Heart left ventricle (tissue), 16 donors: ENCODE data around the gene NUP88. TPM values are rescaled to one million over a fixed set of nuclear protein-coding genes. Genes with fewer than 3 reads are reported as not detected.

Experiments
- ATAC-seq, 4 donors: fragments of 200-7000 bp; cut with Tn5 transposase; one replicate each; pipeline ENCODE4 v1.9.1; 2020 to 2022; ENCODE audit warnings: moderate library complexity in 4 of 4, mild to moderate bottlenecking in 3 of 4, moderate number of reproducible peaks in 1 of 4
- DNase-seq, 5 donors: peaks; one replicate each; pipeline ENCODE4 v3.0.0-alpha.2; 2020
- H3K27ac ChIP-seq, 12 donors: fragments of 200-600 bp; sonication (generic) in 4 of 12; one replicate each; pipeline versions ENCODE4 v1.5.0 to v1.8.0; 2016 to 2022; ENCODE audit warnings: mild to moderate bottlenecking in 2 of 12
- H3K27me3 ChIP-seq, 9 donors: fragments of 200-600 bp; sonication (generic) in 2 of 9; one replicate each; pipeline versions ENCODE4 v1.5.1 to v1.8.0; 2016 to 2022; ENCODE audit warnings: mild to moderate bottlenecking in 3 of 9
- H3K36me3 ChIP-seq, 9 donors: fragments of 200-600 bp; sonication (generic) in 2 of 9; one replicate each; pipeline versions ENCODE4 v1.5.0 to v1.8.0; 2018 to 2022; ENCODE audit warnings: mild to moderate bottlenecking in 2 of 9
- H3K4me1 ChIP-seq, 12 donors: fragments of 200-600 bp; sonication (generic) in 4 of 12; one replicate each; pipeline versions ENCODE4 v1.5.0 to v1.8.0; 2016 to 2022; ENCODE audit warnings: mild to moderate bottlenecking in 3 of 12
- H3K4me3 ChIP-seq, 12 donors: fragments of 200-600 bp; sonication (generic) in 4 of 12; one replicate each; pipeline versions ENCODE4 v1.5.0 to v1.8.0; 2017 to 2022; ENCODE audit warnings: mild to moderate bottlenecking in 9 of 12, moderate library complexity in 4 of 12
- H3K9me3 ChIP-seq, 12 donors: fragments of 200-600 bp; sonication (generic) in 4 of 12; one replicate each; pipeline versions ENCODE4 v1.5.0 to v1.8.0; 2016 to 2022; ENCODE audit warnings: mild to moderate bottlenecking in 1 of 12
- CTCF ChIP-seq, 12 donors: fragments of 200-600 bp; sonication (generic) in 4 of 12; IDR thresholded peaks; one replicate each; pipeline versions ENCODE4 v1.5.0 to v1.8.0; 2018 to 2022; ENCODE audit warnings: antibody characterized with exemption in 12 of 12, mild to moderate bottlenecking in 5 of 12
- POLR2A ChIP-seq, 2 donors: fragments of 450-650 bp; IDR thresholded peaks; one replicate each; pipeline ENCODE4 v1.6.1; 2017; ENCODE audit warnings: antibody characterized with exemption in 2 of 2, mild to moderate bottlenecking in 2 of 2, moderate library complexity in 2 of 2
- WGBS, 4 donors: extraction: QIAGEN DNeasy Blood & Tissue Kit in 2 of 4; methylation state at CpG; one replicate each; pipeline versions ENCODE4 v1.1.5 to v1.1.7; 2013 to 2018; 5-methylcytosine and 5-hydroxymethylcytosine counted together
- intact Hi-C, 10 donors: fragments of 100-400 bp; cut with DNase I; formaldehyde crosslinking; loops; one replicate each; pipeline versions ENCODE4 v1.11.1 to v1.14.2; 2022
- polyA plus RNA-seq, 2 donors: library from polyadenylated mRNA; stranded (reverse); fragments of 200-250 nt; gene quantifications; one replicate each; pipeline ENCODE4 v1.2.3, GENCODE V29; 2013
- total RNA-seq, 9 donors: library from RNA; depleted of rRNA in 2 of 9; stranded (reverse); fragments of >200 nt in 2 of 9; fragmentation: NEBNext Ultra II Directional in 3 of 9; extraction: Animal tissue kit (Norgen Biotek cat#: 25700) in 3 of 9; gene quantifications; one replicate each; pipeline versions ENCODE4 v1.1.0 to v1.2.4, GENCODE V29; 2016 to 2023
- donor health status: ischemic (EF 13 %, LVEDD 7.1; RV severe dilation, severe dysfunction).
- donor health status: healthy with polysubstance abuse.
- donor health status: DM: no; HTN: yes; CAD: no.
- donor health status: DM: no; HTN: no; CAD: no.
- donor health status: ischemic (EF 25% LVEDD 6.9; RV normal size, moderate dysfunction).
- donor health status: ischemic (EF 25% LVEDD 5.7; RV mildly dilated, moderate dysfunction).
- donor health status: healthy.
- donor health status: DM: yes; HTN: yes; CAD: no.
- donor health status: ischemic (EF 35%, LVEDD 5.7; RV mildly dilated, moderate dysfunction).
- donor health status: nonischemic (EF 11% LVEDD 7.7; RV severe dilation, severe dysfunction).
- donor health status: DM: yes; HTN: yes; CAD: no.
- donor health status: PGD.
- donor health status: ischemic (EF 29% LVEDD 5.4; RV normal size, mild dysfunction).
- donor health status: nonischemic (EF 23%, LVEDD 6.1; RV moderate dilation, normal function).

The NUP88 gene
- total and polyA plus RNA-seq, 11 donors: 27.5 to 69.6 (median 40.6) TPM

- peaks cover 0 to 92% (median 79%) of the 10 kb centered on the region in 9 donors for H3K36me3 ChIP-seq
- TF ChIP-seq POLR2A (IDR thresholded peaks at IDR 0.05) (no peak), CTCF (IDR thresholded peaks at IDR 0.05) (no peak)
- ATAC-seq (peak in 2 of 4 donors; percentile 50 to 66), DNase-seq (no peak)
- no peak overlapping the region for H3K27ac ChIP-seq
- no peaks in the 10 kb centered on the region for H3K9me3 ChIP-seq
- no peak overlapping the region for H3K4me3 ChIP-seq
- intact Hi-C loops: no loop called here
- no peaks in the 10 kb centered on the region for H3K27me3 ChIP-seq
- WGBS, 4 donors: 78 to 89% (median 80%) methylated on average over 4 of the region's 4 CpGs
- H3K4me1 ChIP-seq: peaks cover 5 to 29% (median 16%) of the 10 kb centered on the region in 12 donors
Measured at GRCh38 chr17:5413682-5414081, 5.8 kb downstream of the NUP88 start.

- DNase-seq (no peak), ATAC-seq (no peak)
- H3K9me3 ChIP-seq: no peaks in the 10 kb centered on the region
- peaks cover 0 to 12% (median 0%) of the 10 kb centered on the region in 12 donors for H3K4me1 ChIP-seq
- TF ChIP-seq POLR2A (IDR thresholded peaks at IDR 0.05): no peak
- no peak for TF ChIP-seq CTCF (IDR thresholded peaks at IDR 0.05)
- no peaks in the 10 kb centered on the region for H3K27me3 ChIP-seq
- intact Hi-C loops: no loop called here
- H3K36me3 ChIP-seq: peaks cover 0 to 100% (median 95%) of the 10 kb centered on the region in 9 donors
- H3K27ac ChIP-seq: no peak overlapping the region
- 94 to 97% (median 95%) methylated on average over 7 of the region's 7 CpGs for WGBS, 4 donors
- no peak overlapping the region for H3K4me3 ChIP-seq
Measured at GRCh38 chr17:5410594-5411272, 8.7 kb downstream of the NUP88 start.

GRCh38 chr17:5408186-5408585, 11.3 kb downstream of the NUP88 start:
- Histone ChIP-seq H3K27me3 (no peaks in the 10 kb centered on the region), H3K27ac (no peak overlapping the region), H3K9me3 (no peaks in the 10 kb centered on the region), H3K4me1 (no peaks in the 10 kb centered on the region), H3K4me3 (no peak overlapping the region), H3K36me3 (peaks cover 0 to 100% (median 97%) of the 10 kb centered on the region in 9 donors)
- no peak for ATAC-seq
- TF ChIP-seq CTCF (IDR thresholded peaks at IDR 0.05) (no peak), POLR2A (IDR thresholded peaks at IDR 0.05) (no peak)
- DNase-seq: no peak
- 82 to 95% (median 84%) methylated on average over 5 of the region's 5 CpGs for WGBS, 4 donors
- intact Hi-C loops: no loop called here

GRCh38 chr17:5405400-5405799, 14.1 kb downstream of the NUP88 start:
- WGBS, 4 donors: 84 to 91% (median 88%) methylated on average over 4 of the region's 4 CpGs
- H3K4me3 ChIP-seq: no peak overlapping the region
- H3K9me3 ChIP-seq: no peaks in the 10 kb centered on the region
- H3K27me3 ChIP-seq: no peaks in the 10 kb centered on the region
- no peak overlapping the region for H3K27ac ChIP-seq
- H3K4me1 ChIP-seq: no peaks in the 10 kb centered on the region
- DNase-seq (no peak), ATAC-seq (no peak)
- peaks cover 0 to 100% (median 97%) of the 10 kb centered on the region in 9 donors for H3K36me3 ChIP-seq
- intact Hi-C loops: no loop called here
- TF ChIP-seq CTCF (IDR thresholded peaks at IDR 0.05) (no peak), POLR2A (IDR thresholded peaks at IDR 0.05) (no peak)
